ENCODE data around the gene HMX3. TPM values are rescaled to one million over a fixed set of nuclear protein-coding genes. Genes with fewer than 3 reads are reported as not detected.

The HMX3 gene
- total and polyA plus RNA-seq, 2 of the 13 experiments (the other 11 are each of a cell fraction or from before 2014, with no cell fraction given), result not detected

DNA sequence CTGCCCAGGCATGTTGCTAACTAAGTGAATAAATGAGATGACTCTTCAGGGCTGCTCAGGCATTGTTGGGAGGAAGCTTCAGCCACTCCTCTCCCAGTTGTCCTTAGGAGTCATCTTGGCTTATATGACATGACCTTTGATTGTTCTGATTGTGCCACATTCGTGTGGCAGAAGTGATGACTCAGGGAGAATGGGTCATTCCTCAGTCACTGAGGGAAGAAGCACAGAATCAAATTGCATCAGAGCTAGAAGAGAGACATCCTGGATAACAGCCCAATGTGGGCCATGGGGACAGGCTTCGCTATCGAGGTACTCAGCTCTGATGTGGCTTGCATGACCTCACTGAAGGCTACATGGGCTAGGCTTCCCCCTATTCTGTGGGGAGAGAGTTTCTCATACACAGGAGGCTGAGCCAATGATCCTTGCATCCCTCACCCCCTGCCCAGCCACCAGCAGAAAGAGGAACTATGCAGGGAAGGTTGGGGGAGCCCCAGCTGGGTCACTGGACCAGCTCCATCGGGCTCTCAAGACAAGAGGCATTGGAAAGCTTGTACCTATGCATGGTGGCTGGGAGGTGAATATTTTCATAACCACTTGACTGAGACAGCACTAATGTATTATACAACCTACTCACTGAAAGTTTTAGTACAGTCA, 6.0 kb upstream of the HMX3 start:
- Histone ChIP-seq H2AFZ (ENCODE audit: low read length) (no peak overlapping the region), H3K4me1 (ENCODE audit: insufficient read depth, low read length) (peaks cover 13% of the 10 kb centered on the region), H3K79me2 (ENCODE audit: insufficient read depth, low read length) (no peaks in the 10 kb centered on the region), H3K9me3 (ENCODE audit: low read length) (no peaks in the 10 kb centered on the region), H3K4me3 (replicated peaks in 1 of 3; ENCODE audit: insufficient read depth in 1 of 3, low read depth in 2 of 3, low read length in 3 of 3) (no peak overlapping the region), H4K20me1 (ENCODE audit: insufficient read depth, low read length) (peaks cover 6% of the 10 kb centered on the region; the same call in 1 of the 2 replicates), H3K36me3 (replicated peaks in 1 of 2; ENCODE audit: control insufficient read depth in 1 of 2, insufficient read depth in 2 of 2, low read length in 2 of 2) (no peaks in the 10 kb centered on the region), H3K27ac (ENCODE audit: extremely low read length, insufficient read depth, low read length) (no peak overlapping the region), H3K9ac (ENCODE audit: insufficient read depth, low read depth, low read length) (no peak overlapping the region), H3K4me2 (ENCODE audit: low read depth, low read length) (no peak overlapping the region), H3K27me3 (ENCODE audit: control insufficient read depth in 1 of 2, insufficient read depth in 2 of 2, low read length in 2 of 2) (peaks cover 7 to 54% of the 10 kb centered on the region in 2 experiments; a peak in 4 of 5 replicates)
- DNase-seq (ENCODE audit: low spot score) (no peak), ATAC-seq (no peak), FAIRE-seq (no peak)
- WGBS (ENCODE audit: low lambda C conversion rate), result 0% methylated on average over 4 of the region's 4 CpGs
- in situ Hi-C loops (cut with HindIII; ENCODE audit: extremely low pct_ligation_motif_present, low pct_unique_long_range_greater_than_20kb) (loop anchor here (5.0 kb wide), 2 partner anchors 248 to 433 kb away; no protein-coding TSS in a partner anchor), intact Hi-C loops (cut with micrococcal nuclease; ENCODE audit: unreplicated experiment) (no loop called here)
- TF ChIP-seq MAFF (IDR thresholded peaks at IDR 0.05; ENCODE audit: low read depth, low read length) (peak; percentile 69), ZNF234 (CRISPR knock-in tag; conservative IDR thresholded peaks at IDR 0.05) (no peak), ZNF850 (CRISPR knock-in tag; conservative IDR thresholded peaks at IDR 0.05) (no peak), MAFK (conservative IDR thresholded peaks at IDR 0.05 in 1 of 2, IDR thresholded peaks at IDR 0.05 in 1 of 2; ENCODE audit: low read length in 2 of 2) (peak; percentile 47 to 79; a peak in 3 of 4 replicates)
- CTCF ChIA-PET (ENCODE audit: low intra/inter-chr PET ratio, low total read pairs), result no interaction called here
- BruUV-seq (replicated peaks), result no TSS peak
- POLR2A ChIA-PET, result no interaction called here

DNA sequence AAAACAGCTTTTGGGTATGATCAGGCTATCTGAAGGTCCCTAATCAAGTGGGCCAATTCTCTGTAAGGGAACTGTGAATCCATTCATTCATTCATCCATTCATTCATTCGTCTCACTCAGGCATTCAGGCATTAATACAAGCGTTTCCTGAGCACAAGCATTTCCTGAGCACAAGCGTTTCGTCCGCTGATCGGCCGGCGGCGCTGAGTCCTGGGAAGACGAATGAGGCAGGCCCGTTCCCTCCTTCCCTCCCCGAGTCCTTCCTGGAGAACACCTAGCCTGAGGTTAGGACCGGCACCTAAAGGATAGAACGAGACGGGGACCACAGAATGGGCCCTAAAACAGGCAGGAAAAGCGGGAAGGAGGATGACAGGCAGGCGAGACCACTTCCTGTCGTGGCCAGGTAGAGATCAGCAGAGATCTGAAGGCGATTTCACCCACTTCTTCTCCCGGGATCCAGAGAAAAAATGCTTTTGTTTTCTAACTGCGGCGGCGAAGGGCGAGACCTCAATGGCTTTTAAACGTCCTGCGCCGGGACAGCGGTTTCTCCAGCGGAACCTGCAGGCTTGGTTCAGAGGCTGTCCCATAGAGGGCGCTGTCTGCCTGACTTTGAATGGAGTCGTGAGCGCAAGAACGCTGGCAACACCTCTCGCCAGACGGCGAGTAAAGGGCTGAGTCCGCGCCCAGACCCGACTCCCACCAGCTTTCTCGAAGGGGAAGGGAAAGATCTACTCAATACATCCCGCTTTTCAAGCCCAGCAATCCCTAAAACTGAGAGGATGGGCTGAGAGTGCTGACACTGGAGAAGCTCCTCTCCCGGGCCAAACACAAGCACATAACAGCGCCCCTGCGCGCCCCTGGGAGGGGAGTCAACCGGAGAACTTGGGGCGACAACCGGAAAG, 2.9 kb upstream of the HMX3 start:
- peaks cover 37% of the 10 kb centered on the region for H3K4me1 ChIP-seq (ENCODE audit: insufficient read depth, low read length)
- in situ Hi-C loops (cut with HindIII; ENCODE audit: extremely low pct_ligation_motif_present, low pct_unique_long_range_greater_than_20kb) (loop anchor here (5.0 kb wide), 2 partner anchors 244 to 429 kb away; no protein-coding TSS in a partner anchor), intact Hi-C loops (cut with micrococcal nuclease; ENCODE audit: unreplicated experiment) (loop anchor here (1.0 to 2.0 kb wide), 5 partner anchors 32 to 426 kb away; no protein-coding TSS in a partner anchor)
- peak; percentile 72 for DNase-seq (ENCODE audit: low spot score)
- ChIA-PET POLR2A (no interaction called here), CTCF (ENCODE audit: low intra/inter-chr PET ratio, low total read pairs) (interaction anchor here (0.9 to 2.5 kb wide), 6 partner anchors 11 to 426 kb away, joined by 3 to 22 read pairs (median 6); no protein-coding TSS in a partner anchor)
- peaks cover 14 to 79% of the 10 kb centered on the region in 2 experiments; a peak in 4 of 5 replicates for H3K27me3 ChIP-seq (ENCODE audit: control insufficient read depth in 1 of 2, insufficient read depth in 2 of 2, low read length in 2 of 2)
- peaks cover 6% of the 10 kb centered on the region; the same call in 1 of the 2 replicates for H4K20me1 ChIP-seq (ENCODE audit: insufficient read depth, low read length)
- no peak overlapping the region for H3K9ac ChIP-seq (ENCODE audit: insufficient read depth, low read depth, low read length)
- ATAC-seq, result peak; percentile 81
- 2% methylated on average over 27 of the region's 48 CpGs for WGBS (ENCODE audit: low lambda C conversion rate)
- peak overlapping the region; percentile 89 for H3K4me2 ChIP-seq (ENCODE audit: low read depth, low read length)
- FAIRE-seq, result peak; percentile 60
- H3K4me3 ChIP-seq (replicated peaks in 1 of 3; ENCODE audit: insufficient read depth in 1 of 3, low read depth in 2 of 3, low read length in 3 of 3), result peak overlapping the region; percentile 6 to 66 (median 27); a peak in 5 of 6 replicates
- H3K9me3 ChIP-seq (ENCODE audit: low read length), result no peaks in the 10 kb centered on the region
- H2AFZ ChIP-seq (ENCODE audit: low read length), result no peak overlapping the region
- BruUV-seq (replicated peaks), result no TSS peak
- no peaks in the 10 kb centered on the region for H3K79me2 ChIP-seq (ENCODE audit: insufficient read depth, low read length)
- H3K36me3 ChIP-seq (replicated peaks in 1 of 2; ENCODE audit: control insufficient read depth in 1 of 2, insufficient read depth in 2 of 2, low read length in 2 of 2), result no peaks in the 10 kb centered on the region
- H3K27ac ChIP-seq (ENCODE audit: extremely low read length, insufficient read depth, low read length), result no peak overlapping the region
- TF ChIP-seq SMC3 (IDR thresholded peaks at IDR 0.05; ENCODE audit: low read length), result peak; percentile 49; the same call in 1 of the 2 replicates
- 0 out of 2 replicates have a peak, but pooled peaks have one; percentile 9 for TF ChIP-seq FOXO1 (CRISPR knock-in tag; IDR thresholded peaks at IDR 0.05)
- TF ChIP-seq MYC (CRISPR knock-in tag; IDR thresholded peaks at IDR 0.05; ENCODE audit: borderline replicate concordance), result 0 out of 2 replicates have a peak, but pooled peaks have one; percentile 1
- TF ChIP-seq NFRKB (IDR thresholded peaks at IDR 0.05), result no peak
- peak; percentile 38 for TF ChIP-seq YY1 (IDR thresholded peaks at IDR 0.05; ENCODE audit: insufficient read depth, insufficient replicate concordance, low read depth, low read length)
- no peak for TF ChIP-seq ZBTB33 (CRISPR knock-in tag; IDR thresholded peaks at IDR 0.05)
- TF ChIP-seq ZNF879 (CRISPR knock-in tag; IDR thresholded peaks at IDR 0.05), result no peak
- no peak for TF ChIP-seq TEF (CRISPR knock-in tag; IDR thresholded peaks at IDR 0.05)
- TF ChIP-seq ZNF446 (CRISPR knock-in tag; IDR thresholded peaks at IDR 0.05), result no peak
